Brain microvascular endothelial cell (primary cell): Measurements from ENCODE around the gene CDCP2.

Source experiments
- DNase-seq: peaks from one replicate; pipeline ENCODE4 v3.0.0-alpha.2; 2020
- H3K27ac ChIP-seq: fragments of 250-450 bp; sonication (Bioruptor Pico); 2 replicates; pipeline ENCODE4 v1.5.1; 2020; ENCODE audit warnings: mild to moderate bottlenecking, moderate library complexity
- H3K27me3 ChIP-seq: fragments of 250-450 bp; sonication (Bioruptor Pico); replicated peaks from 2 replicates; pipeline ENCODE4 v1.5.1; 2020; ENCODE audit warnings: mild to moderate bottlenecking
- H3K36me3 ChIP-seq: fragments of 250-450 bp; sonication (Bioruptor Pico); replicated peaks from 2 replicates; pipeline ENCODE4 v1.5.1; 2020; ENCODE audit warnings: mild to moderate bottlenecking
- H3K4me3 ChIP-seq: 2 replicates; pipeline ENCODE4 v1.5.1; 2011; ENCODE audit warnings: low read depth, mild to moderate bottlenecking, control low read depth, low read length, moderate library complexity
- in situ Hi-C: cut with HindIII; loops from 2 replicates; pipeline ENCODE4 v1.10.0; 2017; ENCODE audit warnings: low sequenced_read_pairs, low pct_ligation_motif_present
- TF ChIP-seq, protein P1 (sequence below): IDR thresholded peaks from 2 replicates; pipeline ENCODE4 v1.5.1; 2011; ENCODE audit warnings: low read depth, mild to moderate bottlenecking, moderate library complexity, low read length, control low read depth, inconsistent platforms; ENCODE audit errors: missing control alignments

Gene CDCP2

GRCh38 chr1:54191525-54191924, 38.7 kb upstream of the CDCP2 start:
- Histone ChIP-seq H3K27me3 (no peaks in the 10 kb centered on the region), H3K36me3 (no peaks in the 10 kb centered on the region), H3K4me3 (no peak overlapping the region), H3K27ac (no peak overlapping the region)
- TF ChIP-seq, protein P1, sequence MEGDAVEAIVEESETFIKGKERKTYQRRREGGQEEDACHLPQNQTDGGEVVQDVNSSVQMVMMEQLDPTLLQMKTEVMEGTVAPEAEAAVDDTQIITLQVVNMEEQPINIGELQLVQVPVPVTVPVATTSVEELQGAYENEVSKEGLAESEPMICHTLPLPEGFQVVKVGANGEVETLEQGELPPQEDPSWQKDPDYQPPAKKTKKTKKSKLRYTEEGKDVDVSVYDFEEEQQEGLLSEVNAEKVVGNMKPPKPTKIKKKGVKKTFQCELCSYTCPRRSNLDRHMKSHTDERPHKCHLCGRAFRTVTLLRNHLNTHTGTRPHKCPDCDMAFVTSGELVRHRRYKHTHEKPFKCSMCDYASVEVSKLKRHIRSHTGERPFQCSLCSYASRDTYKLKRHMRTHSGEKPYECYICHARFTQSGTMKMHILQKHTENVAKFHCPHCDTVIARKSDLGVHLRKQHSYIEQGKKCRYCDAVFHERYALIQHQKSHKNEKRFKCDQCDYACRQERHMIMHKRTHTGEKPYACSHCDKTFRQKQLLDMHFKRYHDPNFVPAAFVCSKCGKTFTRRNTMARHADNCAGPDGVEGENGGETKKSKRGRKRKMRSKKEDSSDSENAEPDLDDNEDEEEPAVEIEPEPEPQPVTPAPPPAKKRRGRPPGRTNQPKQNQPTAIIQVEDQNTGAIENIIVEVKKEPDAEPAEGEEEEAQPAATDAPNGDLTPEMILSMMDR, result no peak
- no peak for DNase-seq
- in situ Hi-C loops, result no loop called here

GRCh38 chr1:54190526-54190925, 37.7 kb upstream of the CDCP2 start:
- Histone ChIP-seq H3K4me3 (no peak overlapping the region), H3K27ac (no peak overlapping the region), H3K36me3 (no peaks in the 10 kb centered on the region), H3K27me3 (no peaks in the 10 kb centered on the region)
- no peak for DNase-seq
- TF ChIP-seq, protein P1, result no peak
- in situ Hi-C loops, result no loop called here

GRCh38 chr1:54188291-54188690, 35.5 kb upstream of the CDCP2 start:
- no peak overlapping the region for H3K27ac ChIP-seq
- no peaks in the 10 kb centered on the region for H3K36me3 ChIP-seq
- TF ChIP-seq, protein P1, result no peak
- no peaks in the 10 kb centered on the region for H3K27me3 ChIP-seq
- no peak overlapping the region for H3K4me3 ChIP-seq
- peak; percentile 9 for DNase-seq
- in situ Hi-C loops, result no loop called here

DNA sequence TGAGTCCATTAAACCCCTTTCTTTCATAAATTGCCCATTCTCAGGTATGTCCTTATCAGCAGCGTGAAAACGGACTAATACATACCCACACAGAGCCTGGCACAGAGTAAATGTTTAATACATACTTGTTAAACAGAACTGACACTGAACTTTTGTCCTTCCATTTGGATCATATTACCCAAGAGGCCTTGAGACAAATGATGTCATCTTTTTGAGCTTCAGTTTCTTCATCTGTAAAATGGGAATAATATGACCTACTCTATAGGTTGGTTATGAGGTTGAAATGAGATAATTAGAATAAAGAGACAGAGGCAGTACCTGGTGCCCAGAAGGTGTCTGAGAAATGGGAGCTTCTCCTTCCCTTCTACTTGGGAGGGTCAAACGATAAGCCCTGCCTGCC, 33.3 kb upstream of the CDCP2 start:
- Histone ChIP-seq H3K27me3 (no peaks in the 10 kb centered on the region), H3K27ac (no peak overlapping the region), H3K36me3 (no peaks in the 10 kb centered on the region), H3K4me3 (no peak overlapping the region)
- TF ChIP-seq, protein P1, result no peak
- in situ Hi-C loops, result no loop called here
- DNase-seq, result no peak

GRCh38 chr1:54180701-54181360, 28.0 kb upstream of the CDCP2 start:
- TF ChIP-seq, protein P1, result no peak
- no peak for DNase-seq

More at GRCh38 chr1:54180701-54181360, 28.0 kb upstream of the CDCP2 start:
- in situ Hi-C loops, result no loop called here
- Histone ChIP-seq H3K4me3 (no peak overlapping the region), H3K27ac (no peak overlapping the region), H3K36me3 (no peaks in the 10 kb centered on the region), H3K27me3 (no peaks in the 10 kb centered on the region)
